ENCODE results near the gene IFI16. TPM values are rescaled to one million over a fixed set of nuclear protein-coding genes. Genes with fewer than 3 reads are reported as not detected.

IFI16 gene
- total RNA-seq, 1 experiment from 2014 or later, result 2.9 TPM

GRCh38 chr1:159058751-159059150, 49.0 kb downstream of the IFI16 start:
- Mint-ChIP-seq H3K9me3 (no peaks in the 10 kb centered on the region), H3K4me1 (peaks cover 9 to 12% of the 10 kb centered on the region in 2 experiments), H3K27ac (no peak overlapping the region), H3K27me3 (ENCODE audit: low read depth) (no peaks in the 10 kb centered on the region), H3K36me3 (ENCODE audit: insufficient read depth in 1 of 3, low read depth in 3 of 3) (peaks cover 0 to 11% (median 3%) of the 10 kb centered on the region in 3 experiments; a peak in 3 of 7 replicates), H3K4me3 (no peak overlapping the region)
- Histone ChIP-seq H3T11ph (ENCODE audit: low read length) (no peak overlapping the region), H3K14ac (ENCODE audit: insufficient read depth, low read length) (no peak overlapping the region), H3K4me1 (ENCODE audit: insufficient read depth, low read length) (no peaks in the 10 kb centered on the region), H3K4ac (ENCODE audit: low read depth, low read length) (no peak overlapping the region), H3K56ac (ENCODE audit: insufficient read length, low read depth, low read length) (no peak overlapping the region), H4K20me1 (ENCODE audit: control insufficient read depth, insufficient read depth, insufficient read length) (no peaks in the 10 kb centered on the region), H4K5ac (ENCODE audit: insufficient read length, low read depth, low read length) (no peak overlapping the region), H4K8ac (replicated peaks; ENCODE audit: insufficient read length, low read depth, low read length) (no peak overlapping the region), H3K27ac (ENCODE audit: insufficient read length, low read depth, low read length) (no peak overlapping the region), H3K23me2 (ENCODE audit: insufficient read length, low read depth, low read length, poor library complexity, severe bottlenecking) (no peaks in the 10 kb centered on the region), H3K79me1 (ENCODE audit: insufficient read depth, low read depth, low read length, poor library complexity, severe bottlenecking) (no peaks in the 10 kb centered on the region), H2BK12ac (ENCODE audit: insufficient read length, low read depth, low read length) (no peak overlapping the region), H2AFZ (ENCODE audit: low read length) (no peak overlapping the region), H2BK5ac (ENCODE audit: insufficient read length, low read length) (no peak overlapping the region), H2BK15ac (ENCODE audit: low read depth, low read length) (no peak overlapping the region), H2BK120ac (ENCODE audit: low read depth, low read length, poor library complexity, severe bottlenecking) (no peak overlapping the region), H3K23ac (ENCODE audit: insufficient read length, low read depth, low read length) (no peak overlapping the region), H3K9ac (ENCODE audit: extremely low read depth, insufficient read length, low read length) (no peak overlapping the region), H3K27me3 (ENCODE audit: insufficient read depth, low read length) (no peaks in the 10 kb centered on the region), H2BK20ac (ENCODE audit: low read depth, low read length, poor library complexity, severe bottlenecking) (no peak overlapping the region), H3K4me2 (ENCODE audit: insufficient read depth, insufficient read length, low read length) (no peak overlapping the region), H3K79me2 (ENCODE audit: insufficient read depth, low read length) (no peaks in the 10 kb centered on the region), H2AK5ac (ENCODE audit: insufficient read length, low read length) (no peak overlapping the region), H3K9me3 (ENCODE audit: control insufficient read depth, low read depth, low read length) (no peaks in the 10 kb centered on the region), H4K91ac (ENCODE audit: insufficient read length, low read depth, low read length) (no peak overlapping the region), H3K18ac (ENCODE audit: insufficient read length, low read depth, low read length) (no peak overlapping the region)
- no peak for DNase-seq
- TF ChIP-seq CTCF (conservative IDR thresholded peaks at IDR 0.05), result no peak
- WGBS (ENCODE audit: extremely low coverage, insufficient read length, low lambda C conversion rate), result no CpG with 5 or more reads among the region's 7 CpGs
